ENCODE data around the gene TMEM150B.

- TF ChIP-seq CTCF (IDR thresholded peaks at IDR 0.05; ENCODE audit: borderline replicate concordance, extremely low read depth, low read length, poor library complexity, severe bottlenecking) = no peak
- TF ChIP-seq EZH2 (IDR thresholded peaks at IDR 0.05; ENCODE audit: borderline replicate concordance, low read depth, low read length, severe bottlenecking) = no peak
Observed at GRCh38 chr19:55315956-55316525, 9.1 kb downstream of the TMEM150B start.

Data from DND-41 (cell line).